GM19035 (cell line): ENCODE results near the gene BCR.

Experiments used
- ATAC-seq: cut with Tn5 transposase; IDR thresholded peaks from one replicate; pipeline ENCODE4 v1.9.1; 2021; ENCODE audit not compliant: unreplicated experiment

Gene BCR

DNA sequence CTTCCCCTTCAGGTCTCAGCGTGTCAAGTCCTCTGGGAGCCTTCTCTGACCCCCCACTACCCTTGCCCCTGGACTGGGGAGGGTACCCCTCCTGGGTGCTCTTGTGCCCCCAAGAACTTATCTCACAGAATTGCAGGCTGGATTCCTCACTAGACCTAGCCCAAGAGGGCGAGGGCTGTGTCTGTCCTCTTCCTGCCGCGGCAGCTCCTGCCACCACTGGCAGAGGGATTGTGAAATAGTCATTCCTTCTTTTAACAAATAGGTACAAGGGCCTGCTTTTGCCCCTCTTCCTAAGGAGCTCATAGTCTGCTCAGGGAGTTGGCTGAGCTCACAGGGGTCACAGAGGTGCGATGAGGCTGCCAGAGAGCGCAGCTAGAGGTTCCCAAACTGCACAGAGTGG, 29.5 kb upstream of the BCR start:
- ATAC-seq: no peak

DNA sequence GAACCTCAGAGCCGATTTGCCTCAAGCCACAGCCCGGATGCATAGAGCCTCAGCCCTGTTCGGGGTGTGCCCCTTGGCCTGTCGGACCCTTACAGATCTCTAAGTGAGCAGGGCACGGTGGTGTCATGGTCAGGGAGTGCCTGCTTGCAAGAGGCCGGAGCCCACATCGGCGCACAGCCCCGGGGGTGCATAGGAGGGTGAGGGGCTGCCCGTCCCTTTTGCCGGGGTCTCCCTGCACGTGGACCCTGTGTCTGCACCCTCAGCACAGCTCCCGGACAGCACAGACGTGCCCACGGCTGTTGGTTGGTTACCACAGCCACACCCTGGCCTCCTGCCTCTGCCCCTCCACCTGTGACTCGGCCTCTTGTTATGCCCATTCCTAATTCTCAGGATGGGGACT, 28.5 kb upstream of the BCR start:
- no peak for ATAC-seq

DNA sequence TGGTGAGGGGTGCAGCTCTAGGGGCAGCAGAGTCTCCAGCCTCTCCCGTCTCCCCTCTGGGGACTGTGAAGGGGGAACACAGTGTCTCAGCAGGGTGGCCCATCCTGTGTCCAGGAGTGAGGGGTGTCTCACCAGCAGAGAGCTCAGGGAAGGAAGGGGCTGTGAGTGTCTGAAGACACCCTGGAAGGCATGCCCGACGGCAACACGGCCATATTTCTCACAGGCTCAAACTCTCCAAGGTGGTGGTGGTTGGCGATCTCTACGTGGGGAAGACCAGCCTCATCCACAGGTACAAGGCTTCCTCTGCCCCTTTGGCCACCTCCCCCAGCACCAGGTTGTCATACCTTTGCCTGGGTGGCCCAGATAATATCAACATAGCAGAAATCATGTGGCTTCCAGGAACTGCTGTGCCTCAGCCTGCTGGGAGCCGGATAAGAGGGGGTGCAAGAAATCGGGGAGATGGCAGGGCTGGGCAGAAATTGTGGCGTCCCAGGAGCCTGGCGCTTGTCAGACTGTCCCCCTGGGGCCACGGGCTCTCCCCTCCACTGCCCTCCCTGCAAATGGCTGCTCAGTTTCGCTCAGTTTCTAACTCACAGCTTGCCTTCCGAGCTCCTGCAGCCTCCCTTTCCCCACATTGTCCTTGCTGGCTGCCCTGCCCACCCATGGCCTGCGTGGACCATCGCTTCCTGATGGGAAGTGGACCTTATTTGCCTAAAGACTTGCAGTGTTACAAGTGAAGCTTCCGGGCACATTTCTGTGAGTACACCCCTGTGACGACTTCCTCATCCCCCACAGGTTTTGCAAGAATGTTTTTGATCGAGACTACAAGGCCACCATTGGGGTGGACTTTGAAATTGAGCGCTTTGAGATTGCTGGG, 27.8 kb upstream of the BCR start:
- no peak for ATAC-seq

DNA sequence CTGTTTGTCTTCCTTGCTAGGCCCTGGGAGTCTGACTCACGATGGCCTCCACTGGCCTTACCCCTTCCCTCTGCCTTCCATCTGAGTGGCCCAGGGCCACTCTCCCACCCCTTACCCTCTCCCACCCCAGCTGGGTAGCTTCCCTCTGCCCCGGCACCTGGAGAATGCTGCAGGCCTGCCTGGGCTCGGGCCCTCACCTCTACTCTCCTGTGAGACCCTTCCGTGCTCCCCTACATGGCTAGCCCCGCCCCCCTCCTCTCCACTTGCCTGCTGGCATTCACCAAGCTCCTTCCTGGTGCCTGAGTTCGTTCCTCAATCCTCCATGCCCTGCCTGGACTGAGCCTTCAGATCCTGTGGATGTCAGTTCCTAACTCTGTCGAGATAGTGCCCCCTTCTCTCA, 26.3 kb upstream of the BCR start:
- ATAC-seq: no peak

DNA sequence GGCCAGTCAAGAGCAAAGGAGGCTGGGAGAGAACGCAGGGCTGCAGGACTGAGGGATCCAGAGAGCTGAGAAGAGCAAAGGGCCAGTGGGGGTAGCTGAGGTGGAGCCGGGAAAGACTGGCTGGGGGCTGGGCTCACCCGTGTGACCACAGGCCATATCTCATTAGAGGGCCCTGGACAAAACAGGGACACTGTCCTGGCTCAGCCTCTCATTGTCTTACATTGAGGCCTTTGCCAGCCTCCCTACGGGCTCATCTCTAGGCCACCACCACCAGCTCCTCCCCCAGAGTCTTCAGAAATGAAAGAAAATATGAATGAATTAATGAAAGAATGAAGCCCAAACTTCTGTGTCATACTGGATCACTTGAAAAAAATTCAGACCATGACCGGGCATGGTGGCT, 25.8 kb upstream of the BCR start:
- ATAC-seq: no peak

DNA sequence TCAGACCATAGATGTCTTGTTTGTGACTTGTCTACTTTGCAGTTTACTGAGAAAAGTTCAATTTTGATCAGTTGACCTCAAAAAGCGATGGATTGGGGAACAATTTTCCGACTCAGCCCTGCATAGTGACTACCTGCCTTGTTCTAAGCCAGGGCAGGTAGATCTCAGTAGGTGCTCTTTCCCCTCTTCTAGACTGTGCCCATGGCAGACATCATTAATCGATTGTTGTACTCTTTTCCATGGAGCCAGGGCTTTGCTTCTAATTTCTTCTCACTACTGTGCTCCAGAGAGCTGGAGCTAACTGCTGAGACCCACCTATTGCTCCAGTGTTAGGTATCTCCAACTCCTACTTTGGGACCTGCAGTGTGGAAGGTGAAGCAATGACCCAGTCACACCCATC, 25.2 kb upstream of the BCR start:
- ATAC-seq: no peak

DNA sequence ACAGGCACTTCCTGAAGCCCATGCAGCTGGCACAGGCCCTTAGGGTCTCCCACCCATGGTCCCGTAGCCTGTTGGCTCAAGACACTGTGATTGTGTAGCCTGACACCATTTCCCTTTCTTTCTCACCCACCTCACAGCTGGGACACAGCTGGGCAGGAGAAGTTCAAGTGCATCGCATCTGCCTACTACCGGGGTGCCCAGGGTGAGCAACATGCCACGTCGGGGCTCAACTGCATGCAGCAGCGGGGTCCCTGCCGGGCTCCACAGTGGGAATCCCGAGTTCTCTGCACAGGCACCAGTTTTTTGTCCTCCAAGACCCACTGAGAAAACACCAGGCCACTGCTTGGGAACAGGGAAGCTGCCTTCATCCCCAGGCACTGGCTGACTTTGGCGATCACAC, 24.5 kb upstream of the BCR start:
- no peak for ATAC-seq

DNA sequence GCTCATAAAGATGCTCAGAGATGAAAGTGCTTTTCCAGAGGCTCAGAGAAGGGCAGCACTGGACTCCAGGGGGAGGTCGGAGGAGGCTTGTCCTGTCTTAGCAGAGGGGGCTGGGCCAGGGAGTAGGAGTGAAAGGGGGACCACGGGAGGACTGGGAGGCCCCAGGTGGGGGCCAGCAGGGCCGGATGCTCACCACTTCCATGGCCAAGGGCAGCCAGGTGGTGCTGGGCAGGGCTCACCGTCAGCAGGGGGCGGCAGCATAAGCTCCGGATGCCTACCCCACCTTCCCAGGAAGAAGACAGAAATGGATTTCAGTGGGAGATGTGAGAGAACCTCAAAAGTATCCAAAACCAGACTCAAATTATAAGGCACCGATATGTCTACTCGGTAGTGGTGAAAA, 24.0 kb upstream of the BCR start:
- ATAC-seq: no peak

DNA sequence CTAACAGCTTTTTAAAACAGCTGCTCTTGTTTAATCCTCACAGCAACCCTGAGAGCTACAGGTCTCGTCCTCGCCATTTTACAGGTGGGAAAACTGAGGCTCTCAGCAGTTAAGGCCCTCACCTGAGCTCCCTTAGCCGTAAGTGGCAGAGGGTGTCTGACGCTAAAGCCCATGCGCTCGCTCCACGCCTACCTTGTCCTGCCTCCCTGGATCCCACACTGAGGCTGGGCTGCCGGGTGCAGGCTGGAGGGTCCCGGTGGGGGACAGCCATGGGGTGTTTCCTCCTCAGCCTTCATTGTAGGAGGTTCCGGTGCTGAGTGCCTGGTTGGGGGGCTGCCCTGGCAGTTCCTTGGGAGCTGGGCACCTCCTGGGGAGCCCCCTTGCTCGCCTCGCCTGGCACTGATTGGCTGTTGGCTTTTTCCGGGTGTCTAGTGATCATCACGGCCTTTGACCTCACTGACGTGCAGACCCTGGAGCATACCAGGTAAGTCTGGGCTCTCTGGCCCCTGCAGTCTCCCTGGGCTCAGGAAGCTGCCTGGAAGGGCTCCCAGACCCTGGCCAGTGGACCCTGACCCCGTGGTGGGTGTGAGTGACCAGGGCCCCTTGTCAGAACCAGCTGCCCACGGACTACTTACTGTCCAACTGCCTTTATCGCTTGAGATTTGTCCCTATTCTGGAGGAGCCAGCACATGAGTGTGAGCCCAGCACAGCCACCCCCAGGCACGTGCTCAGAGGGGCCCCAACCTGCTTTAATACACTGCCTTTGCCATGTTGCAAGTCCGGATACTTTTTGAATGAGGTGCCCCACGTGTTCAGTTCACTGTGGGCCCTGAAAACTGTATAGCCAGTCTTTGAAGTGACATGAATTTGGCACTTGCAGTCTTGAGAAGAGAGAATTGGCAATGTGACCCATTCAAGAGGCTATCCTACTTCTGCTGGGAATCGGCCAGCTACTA, 22.5 kb upstream of the BCR start:
- no peak for ATAC-seq

DNA sequence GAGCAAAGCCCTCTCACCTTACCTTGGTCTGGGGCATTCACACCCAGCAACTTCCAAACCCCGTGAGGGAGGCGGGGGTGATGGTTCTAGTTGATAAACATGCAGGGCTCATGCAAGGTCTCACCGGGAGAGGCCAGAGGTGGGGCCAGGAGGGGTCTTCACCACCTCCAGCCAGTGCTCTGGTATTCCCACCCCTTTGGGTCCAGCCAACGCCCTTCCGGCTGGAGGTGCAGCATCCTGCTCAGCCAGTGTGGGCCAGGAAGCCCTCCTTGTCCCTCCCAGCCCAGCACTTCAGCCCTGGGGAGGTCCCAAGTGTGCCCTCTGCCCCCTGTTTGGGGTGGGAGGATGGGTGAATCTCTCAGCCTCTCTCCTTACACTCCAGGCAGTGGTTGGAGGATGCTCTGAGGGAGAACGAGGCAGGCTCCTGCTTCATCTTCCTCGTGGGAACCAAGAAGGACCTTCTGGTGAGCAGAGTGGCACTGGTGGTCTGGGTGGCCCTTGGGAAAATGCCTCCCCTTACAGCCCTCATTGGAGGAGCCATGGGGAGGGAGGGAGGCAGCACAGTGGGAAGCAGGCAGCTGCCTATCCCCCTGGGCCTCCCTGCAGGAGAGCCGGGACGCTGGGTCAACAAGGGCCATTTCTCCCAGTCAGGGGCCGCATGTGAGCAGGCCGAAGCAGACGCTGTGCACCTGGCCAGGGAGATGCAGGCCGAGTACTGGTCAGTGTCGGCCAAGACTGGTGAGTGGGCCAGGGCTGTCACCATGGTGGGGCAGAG, 21.6 kb upstream of the BCR start:
- no peak for ATAC-seq

DNA sequence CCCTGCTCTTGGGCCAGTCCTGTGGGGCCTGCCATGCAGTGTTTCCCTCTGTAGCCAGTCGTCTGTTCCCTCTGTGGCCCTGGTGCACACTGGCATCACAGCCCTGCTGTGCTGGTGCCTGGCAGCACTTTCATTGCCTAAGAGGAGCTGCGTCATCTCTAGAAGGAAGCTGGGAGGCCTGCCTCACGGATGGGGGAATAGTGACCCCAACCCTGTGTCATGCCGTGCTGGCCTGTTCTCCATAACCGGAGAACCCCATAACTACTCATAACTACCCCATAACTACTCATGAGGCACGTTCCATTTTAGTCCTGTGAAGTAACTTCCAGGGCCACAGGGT, 21.0 kb upstream of the BCR start:
- ATAC-seq: no peak

DNA sequence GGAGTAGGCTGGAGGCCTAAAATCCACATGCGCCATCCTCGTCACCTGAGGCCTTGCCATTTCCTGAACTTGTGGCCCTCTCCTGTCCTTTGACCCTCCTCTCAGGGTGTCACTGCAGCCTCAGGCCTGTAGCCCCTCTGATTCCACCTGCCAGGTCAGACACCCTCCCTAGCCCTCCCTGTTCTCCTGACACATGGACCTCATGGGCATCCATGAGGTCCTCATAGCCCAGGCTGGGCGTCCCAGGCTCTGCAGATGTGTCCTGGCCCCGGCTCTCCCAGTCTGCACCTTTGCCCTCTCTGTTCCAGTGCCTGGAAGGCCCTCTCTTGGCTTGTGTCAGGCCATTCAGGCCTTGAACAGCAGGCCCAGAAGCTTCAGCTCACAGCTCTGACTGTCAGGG, 19.3 kb upstream of the BCR start:
- ATAC-seq: no peak

DNA sequence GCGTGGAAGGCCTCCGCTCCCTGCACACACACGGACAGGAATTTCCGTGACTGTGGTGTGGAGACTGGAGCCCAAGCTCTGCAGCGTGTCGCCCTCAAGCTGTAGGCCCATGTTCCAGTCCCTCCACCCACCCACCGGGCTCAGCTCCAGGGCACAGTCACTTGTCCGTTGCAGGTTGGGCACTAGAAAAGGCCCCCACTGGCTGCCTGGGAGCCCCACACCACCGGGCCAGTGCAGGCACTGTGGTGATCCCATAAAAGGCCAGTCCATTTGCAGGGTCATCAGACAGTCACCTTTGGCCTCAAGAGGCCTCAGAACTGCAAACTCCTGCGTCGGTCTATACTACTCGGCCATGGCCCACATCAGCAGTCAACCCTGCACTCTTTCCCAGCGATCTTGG, 18.7 kb upstream of the BCR start:
- ATAC-seq: no peak

DNA sequence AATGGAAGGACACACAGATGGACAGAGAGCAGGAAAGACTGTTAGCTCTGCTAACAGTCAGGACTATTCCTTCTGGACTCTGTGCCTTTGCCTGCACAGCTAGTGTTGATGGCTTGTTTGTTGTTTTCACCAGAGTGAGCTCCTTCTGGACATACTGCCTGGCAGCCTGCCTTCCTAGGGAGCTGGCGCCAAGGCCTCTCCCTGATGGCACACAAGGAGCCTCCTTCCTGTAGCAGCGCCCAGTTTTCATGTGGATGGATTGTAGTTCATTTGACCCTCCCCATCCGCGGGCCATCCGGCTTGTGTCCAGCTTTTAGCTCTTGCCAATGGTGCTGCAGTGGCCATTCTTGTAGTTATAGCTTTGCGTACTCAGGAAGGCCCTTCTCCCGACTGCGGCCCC, 16.6 kb upstream of the BCR start:
- ATAC-seq: no peak

DNA sequence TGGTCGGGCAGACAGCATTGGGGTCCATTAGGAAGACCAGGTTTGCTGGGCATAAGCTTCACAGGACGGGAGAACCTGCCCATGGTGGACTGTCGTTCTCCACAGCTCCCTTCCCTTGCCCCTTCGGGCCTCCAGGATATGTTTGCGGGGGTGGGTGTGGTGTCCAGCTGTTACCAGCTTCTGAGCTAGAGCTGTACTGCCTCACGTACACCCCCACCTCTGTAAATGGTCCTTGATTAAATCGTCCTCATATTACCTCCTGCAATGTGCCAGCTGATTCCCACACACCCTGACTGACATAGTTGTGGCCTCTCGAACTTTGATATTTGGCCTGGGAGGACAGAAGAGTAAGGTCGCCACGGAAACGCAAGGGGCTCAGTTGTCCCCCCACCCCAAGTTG, 16.2 kb upstream of the BCR start:
- ATAC-seq: no peak

DNA sequence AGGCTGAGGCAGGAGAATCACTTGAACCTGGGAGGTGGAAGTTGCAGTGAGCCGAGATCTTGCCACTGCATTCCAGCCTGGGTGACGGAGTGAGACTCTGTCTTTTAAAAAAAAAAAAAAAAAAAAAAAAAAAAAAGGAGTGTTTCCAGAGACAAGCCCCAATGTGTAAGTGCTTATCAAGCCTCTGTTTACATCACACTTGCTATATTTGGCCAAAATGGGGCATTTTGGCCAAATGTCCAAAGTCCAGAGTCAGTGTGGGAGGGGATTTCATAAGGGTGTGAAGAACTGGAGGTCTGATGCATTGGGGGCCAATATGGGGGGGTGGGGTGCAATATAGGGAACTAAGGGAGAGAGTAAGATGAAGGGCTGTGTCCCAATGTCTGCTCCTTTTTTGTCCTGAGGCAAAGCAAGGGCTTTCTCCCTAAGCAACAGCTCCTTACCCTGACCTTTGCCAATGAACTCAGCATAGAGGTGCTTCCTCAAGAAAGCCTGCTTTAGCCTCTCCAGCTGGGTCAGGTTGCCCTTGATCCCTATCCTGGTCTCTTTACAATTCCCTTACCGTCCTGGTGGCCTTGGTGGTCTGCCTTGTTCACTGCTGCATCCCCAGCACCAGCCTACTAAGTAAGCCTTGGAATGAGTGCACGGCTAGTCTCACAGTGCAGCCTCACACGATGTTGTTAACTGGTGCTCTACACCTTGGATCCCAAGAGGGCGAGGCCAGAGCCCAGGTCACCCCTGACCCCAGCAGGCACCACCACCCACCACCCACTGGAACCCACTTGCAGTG, 14.1 kb upstream of the BCR start:
- no peak for ATAC-seq

DNA sequence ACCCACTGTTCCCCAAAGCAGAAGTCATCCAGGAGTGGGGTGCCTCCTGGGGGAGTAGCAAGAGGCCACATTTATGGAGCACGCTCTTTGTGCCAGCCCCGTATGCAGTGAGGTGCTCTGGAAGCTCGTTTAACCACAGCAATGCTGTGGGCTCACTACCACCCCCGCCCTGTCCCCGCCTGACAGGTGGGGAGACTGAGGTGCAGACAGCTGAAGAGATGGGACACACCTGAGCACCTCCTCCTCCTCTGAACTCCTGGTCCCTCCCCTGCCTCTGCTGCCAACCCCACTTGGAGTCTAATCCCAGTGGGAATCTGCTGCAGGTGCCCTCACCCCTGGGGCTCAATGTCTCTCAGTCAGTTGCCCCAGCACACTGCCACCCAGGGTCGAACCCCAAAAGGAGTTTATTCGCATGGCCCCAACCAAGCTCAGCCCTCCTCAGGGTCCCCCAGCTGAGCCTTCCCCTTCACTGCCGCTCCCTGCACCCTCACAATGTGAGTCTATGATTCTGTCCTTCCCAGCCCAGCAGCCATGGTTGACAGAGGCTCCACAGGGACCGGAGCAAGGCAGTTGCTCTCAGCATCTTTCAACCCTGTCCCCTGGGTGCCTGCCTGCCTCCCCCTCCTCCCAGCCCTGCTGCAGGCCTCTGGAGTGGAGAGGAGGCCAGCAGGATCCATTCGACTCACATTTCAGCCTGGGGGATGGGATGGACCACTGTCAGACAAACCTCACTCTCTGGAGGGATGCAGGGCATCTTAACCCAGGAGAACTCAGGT, 13.3 kb upstream of the BCR start:
- ATAC-seq: no peak

DNA sequence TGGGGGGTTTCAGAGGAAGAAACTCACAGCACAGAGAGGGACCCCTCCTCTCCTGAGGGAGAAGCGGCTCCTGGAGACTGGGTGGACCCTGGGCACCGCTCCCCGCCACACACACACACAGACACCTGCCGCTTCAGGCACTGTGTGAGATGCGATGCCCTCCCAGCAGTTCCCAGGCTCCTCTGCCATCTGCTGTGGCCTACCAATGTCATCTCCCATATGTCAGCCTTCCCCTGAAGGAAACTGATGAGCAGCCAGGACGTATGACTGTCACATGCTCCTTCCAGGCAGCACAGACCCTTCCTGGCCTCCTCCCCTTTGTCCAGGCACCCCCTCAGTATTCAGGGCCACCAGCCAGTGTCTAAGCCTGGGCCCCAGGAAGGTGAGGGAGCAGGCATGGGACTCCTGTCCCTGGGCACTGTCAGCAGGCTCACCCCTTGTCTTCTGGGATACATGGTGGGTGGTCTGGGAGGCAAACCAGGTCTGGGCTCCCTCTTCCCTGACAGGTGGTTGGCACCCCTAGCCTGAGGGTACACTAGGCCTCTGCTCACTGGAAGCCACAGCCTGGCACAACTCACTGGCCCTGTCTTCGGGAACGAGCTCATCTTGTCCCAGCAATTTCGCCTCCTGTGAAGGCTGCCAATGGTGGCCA, 11.8 kb upstream of the BCR start:
- ATAC-seq: no peak

DNA sequence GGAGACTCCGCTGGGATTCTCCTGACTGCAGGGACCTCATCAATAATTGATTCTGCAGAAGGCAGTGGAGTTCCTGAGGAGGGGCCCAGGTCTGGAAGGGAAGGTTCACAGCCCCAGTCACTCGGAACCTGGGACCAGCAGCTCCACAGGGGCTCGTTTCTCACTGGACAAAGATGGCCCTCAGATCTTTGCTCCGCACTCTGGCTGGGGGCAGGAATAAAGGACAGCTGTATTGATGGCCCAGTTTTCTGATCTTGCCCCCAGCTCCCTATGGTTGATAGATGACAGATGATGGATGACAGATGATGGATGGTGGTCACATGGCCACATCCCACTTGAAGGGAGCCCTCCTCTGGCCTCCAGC, 11.3 kb upstream of the BCR start:
- no peak for ATAC-seq
